KOPT-K1 (cell line): Measurements from ENCODE around the gene TRPM2.

Experiments
- H3K27ac ChIP-seq: fragments of 200-600 bp; sonication (generic); 2 replicates; pipeline ENCODE4 v1.5.1; 2016; ENCODE audit warnings: antibody characterized with exemption, mild to moderate bottlenecking, low read depth, low read length; ENCODE audit not compliant: poor library complexity, severe bottlenecking
- H3K36me3 ChIP-seq: fragments of 200-600 bp; sonication (generic); 2 replicates; pipeline ENCODE4 v1.5.1; 2017; ENCODE audit warnings: antibody characterized with exemption, mild to moderate bottlenecking, low read length, moderate library complexity; ENCODE audit not compliant: insufficient read depth
- H3K9me3 ChIP-seq: fragments of 200-600 bp; sonication (generic); 2 replicates; pipeline ENCODE4 v1.5.1; 2017; ENCODE audit warnings: antibody characterized with exemption, low read length, mild to moderate bottlenecking; ENCODE audit not compliant: insufficient read depth, poor library complexity, severe bottlenecking

The TRPM2 gene

DNA sequence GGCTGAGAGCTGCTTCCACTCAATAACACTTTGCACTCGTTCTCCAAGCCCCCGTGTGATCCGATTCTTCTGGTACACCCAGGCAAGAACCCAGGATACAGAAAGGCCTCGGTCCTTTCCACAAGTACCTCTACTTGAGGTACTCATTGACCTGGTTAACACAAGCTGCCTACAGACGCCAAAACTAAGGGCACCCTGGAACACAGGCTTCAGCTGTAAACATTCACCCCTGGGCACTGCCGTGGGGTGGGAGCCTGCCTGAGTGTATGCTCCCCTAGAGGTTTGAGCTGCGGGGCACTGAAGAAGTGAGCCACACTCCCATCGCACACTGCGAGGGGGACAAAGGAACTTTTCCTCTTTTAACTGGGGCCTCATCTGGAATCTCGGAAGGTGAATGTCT lies 132.4 kb downstream of the TRPM2 start:
- H3K27ac ChIP-seq = no peak overlapping the region
- H3K36me3 ChIP-seq = no peaks in the 10 kb centered on the region
- H3K9me3 ChIP-seq = peaks cover 9% of the 10 kb centered on the region

GRCh38 chr21:44486302-44486701 lies 132.9 kb downstream of the TRPM2 start:
- H3K36me3 ChIP-seq = no peaks in the 10 kb centered on the region
- peaks cover 9% of the 10 kb centered on the region for H3K9me3 ChIP-seq
- no peak overlapping the region for H3K27ac ChIP-seq

- Histone ChIP-seq H3K9me3 (peaks cover 10% of the 10 kb centered on the region), H3K36me3 (no peaks in the 10 kb centered on the region), H3K27ac (no peak overlapping the region)
These were observed 134.4 kb downstream of the TRPM2 start for GRCh38 chr21:44487831-44488230.

- Histone ChIP-seq H3K36me3 (no peaks in the 10 kb centered on the region), H3K9me3 (peaks cover 21% of the 10 kb centered on the region), H3K27ac (no peak overlapping the region)
These were observed 136.5 kb downstream of the TRPM2 start for GRCh38 chr21:44489962-44490361.

GRCh38 chr21:44490405-44490804 lies 137.0 kb downstream of the TRPM2 start:
- Histone ChIP-seq H3K9me3 (peaks cover 21% of the 10 kb centered on the region), H3K36me3 (no peaks in the 10 kb centered on the region), H3K27ac (no peak overlapping the region)

GRCh38 chr21:44490816-44491215 lies 137.4 kb downstream of the TRPM2 start:
- Histone ChIP-seq H3K9me3 (peaks cover 21% of the 10 kb centered on the region), H3K36me3 (no peaks in the 10 kb centered on the region), H3K27ac (no peak overlapping the region)
